Measurements from ENCODE around the gene KCNJ2.

DNA sequence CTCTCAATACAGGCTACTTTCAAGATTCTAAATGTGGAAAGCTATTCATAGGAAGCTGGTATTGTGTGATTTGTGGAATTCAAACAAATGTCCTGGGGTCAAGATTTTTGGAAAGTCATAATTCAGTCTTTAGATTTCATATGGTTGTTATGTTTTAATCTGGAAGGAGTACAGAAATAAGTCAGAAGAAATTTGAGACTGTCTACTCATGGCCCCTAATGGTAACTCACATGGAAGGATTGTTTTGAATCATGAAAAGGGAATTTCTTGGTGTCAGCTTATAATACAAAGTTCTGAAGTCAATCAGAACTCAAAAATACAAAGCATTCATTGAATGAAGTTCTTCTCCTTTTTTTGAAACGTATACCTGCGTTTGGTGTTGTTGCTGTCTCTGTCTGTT is 3.1 kb downstream of the KCNJ2 start:
- TF ChIP-seq, protein P1, sequence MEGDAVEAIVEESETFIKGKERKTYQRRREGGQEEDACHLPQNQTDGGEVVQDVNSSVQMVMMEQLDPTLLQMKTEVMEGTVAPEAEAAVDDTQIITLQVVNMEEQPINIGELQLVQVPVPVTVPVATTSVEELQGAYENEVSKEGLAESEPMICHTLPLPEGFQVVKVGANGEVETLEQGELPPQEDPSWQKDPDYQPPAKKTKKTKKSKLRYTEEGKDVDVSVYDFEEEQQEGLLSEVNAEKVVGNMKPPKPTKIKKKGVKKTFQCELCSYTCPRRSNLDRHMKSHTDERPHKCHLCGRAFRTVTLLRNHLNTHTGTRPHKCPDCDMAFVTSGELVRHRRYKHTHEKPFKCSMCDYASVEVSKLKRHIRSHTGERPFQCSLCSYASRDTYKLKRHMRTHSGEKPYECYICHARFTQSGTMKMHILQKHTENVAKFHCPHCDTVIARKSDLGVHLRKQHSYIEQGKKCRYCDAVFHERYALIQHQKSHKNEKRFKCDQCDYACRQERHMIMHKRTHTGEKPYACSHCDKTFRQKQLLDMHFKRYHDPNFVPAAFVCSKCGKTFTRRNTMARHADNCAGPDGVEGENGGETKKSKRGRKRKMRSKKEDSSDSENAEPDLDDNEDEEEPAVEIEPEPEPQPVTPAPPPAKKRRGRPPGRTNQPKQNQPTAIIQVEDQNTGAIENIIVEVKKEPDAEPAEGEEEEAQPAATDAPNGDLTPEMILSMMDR (IDR thresholded peaks at IDR 0.05; ENCODE audit: low read depth, low read length): no peak
- TF ChIP-seq EZH2phosphoT487 (IDR thresholded peaks at IDR 0.05; ENCODE audit: low read depth): no peak
